Mucosa of descending colon (tissue), 3 donors: ENCODE results near the gene SRRM3. TPM values are rescaled to one million over a fixed set of nuclear protein-coding genes. Genes with fewer than 3 reads are reported as not detected.

Experiments
- ATAC-seq: fragments of 200-7000 bp; cut with Tn5 transposase; one replicate; pipeline ENCODE4 v1.9.1; 2020; ENCODE audit warnings: mild to moderate bottlenecking, moderate library complexity
- DNase-seq, 3 donors: peaks; one replicate each; pipeline ENCODE4 v3.0.0-alpha.2; 2020
- H3K36me3 ChIP-seq: fragments of 200-600 bp; one replicate; pipeline ENCODE4 v1.8.0; 2021; ENCODE audit warnings: low read depth, mild to moderate bottlenecking
- H3K4me1 ChIP-seq: fragments of 200-600 bp; one replicate; pipeline ENCODE4 v1.8.0; 2021; ENCODE audit warnings: low read depth, mild to moderate bottlenecking
- H3K4me3 ChIP-seq: fragments of 200-600 bp; one replicate; pipeline ENCODE4 v1.8.0; 2021; ENCODE audit warnings: mild to moderate bottlenecking
- H3K9me3 ChIP-seq: fragments of 200-600 bp; one replicate; pipeline ENCODE4 v1.8.0; 2021; ENCODE audit warnings: mild to moderate bottlenecking
- CTCF ChIP-seq: fragments of 200-600 bp; IDR thresholded peaks from one replicate; pipeline ENCODE4 v1.8.0; 2022; ENCODE audit warnings: antibody characterized with exemption, mild to moderate bottlenecking
- intact Hi-C, 2 donors: fragments of 100-400 bp; cut with DNase I in 1 of 2; cut with micrococcal nuclease in 1 of 2; formaldehyde crosslinking; loops; one replicate each; pipeline versions ENCODE4 v1.11.0 to v1.11.1; 2022; cut with DNase I, micrococcal nuclease
- total RNA-seq, 3 donors: library from RNA; stranded (reverse); fragmentation: NEBNext Ultra II Directional in 2 of 3; extraction: Animal tissue kit (Norgen Biotek cat#: 25700) in 2 of 3; gene quantifications; one replicate each; pipeline versions ENCODE4 v1.2.1 to v1.2.4, GENCODE V29; 2021 to 2023
- donor health status: DM: no; HTN: no; CAD: no; lungs with moderate emphysema.
- donor health status: DM: no; HTN: no; CAD: no.
- donor health status: DM: no; HTN: yes; CAD: no.

Gene SRRM3
- total RNA-seq, 3 donors from 2014 or later: 0.43 to 3.2 (median 0.67) TPM

- Histone ChIP-seq H3K9me3 (no peaks in the 10 kb centered on the region), H3K4me1 (no peaks in the 10 kb centered on the region), H3K36me3 (no peaks in the 10 kb centered on the region), H3K4me3 (no peak overlapping the region)
- no peak for TF ChIP-seq CTCF
- intact Hi-C loops: loop anchor here (10.0 kb wide), 2 partner anchors 105 to 135 kb away; no protein-coding TSS in a partner anchor
- DNase-seq: no peak
- ATAC-seq: no peak
Measured at GRCh38 chr7:76179686-76180085, 22.0 kb upstream of the SRRM3 start.

GRCh38 chr7:76182225-76182960 lies 19.3 kb upstream of the SRRM3 start:
- no peak for TF ChIP-seq CTCF

DNA sequence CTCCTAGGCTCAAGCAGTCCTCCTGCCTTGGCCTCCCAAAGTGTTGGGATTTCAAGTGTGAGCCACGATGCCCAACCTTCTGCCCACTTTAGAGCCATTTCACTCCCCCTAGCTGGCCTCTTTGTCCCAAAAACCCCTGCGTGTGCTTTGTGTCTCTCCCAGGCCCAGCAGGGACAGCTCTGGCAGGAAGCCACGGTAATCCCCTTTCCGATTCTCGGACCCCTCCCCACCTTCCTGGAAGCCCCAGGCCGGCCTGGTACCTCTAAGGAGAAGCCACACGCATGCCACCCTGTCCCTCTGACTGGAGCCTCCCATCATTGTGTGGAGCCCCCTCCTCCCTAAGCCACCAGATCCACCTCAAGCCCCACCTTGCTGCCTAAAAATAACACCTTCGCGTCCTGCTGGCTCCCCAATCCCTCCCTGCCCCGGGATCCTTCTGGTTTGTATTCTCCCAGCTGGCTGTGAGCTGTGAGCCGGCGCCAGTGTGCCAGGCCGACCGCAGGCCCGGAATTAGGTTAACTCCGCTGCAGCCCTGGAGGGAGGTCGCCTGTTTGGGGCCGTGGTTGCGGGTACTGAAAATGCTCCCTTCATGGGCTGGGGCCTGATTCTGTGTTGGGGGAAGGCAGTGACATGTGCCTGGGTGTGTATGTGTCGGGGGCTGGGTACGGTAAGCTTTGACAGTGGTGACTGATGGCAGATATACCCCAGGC lies 16.4 kb upstream of the SRRM3 start:
- ATAC-seq (no peak), DNase-seq (no peak)
- Histone ChIP-seq H3K36me3 (no peaks in the 10 kb centered on the region), H3K9me3 (no peaks in the 10 kb centered on the region), H3K4me3 (no peak overlapping the region), H3K4me1 (no peaks in the 10 kb centered on the region)
- TF ChIP-seq CTCF: no peak
- intact Hi-C loops: loop anchor here in 1 of 2 donors (10.0 kb wide), 1 partner anchor 99 kb away; no protein-coding TSS in a partner anchor

More at GRCh38 chr7:76182225-76182960, 19.3 kb upstream of the SRRM3 start:
- Histone ChIP-seq H3K36me3 (no peaks in the 10 kb centered on the region), H3K4me1 (no peaks in the 10 kb centered on the region), H3K4me3 (no peak overlapping the region), H3K9me3 (no peaks in the 10 kb centered on the region)
- no peak for DNase-seq
- intact Hi-C loops: loop anchor here in 1 of 2 donors (10.0 kb wide), 1 partner anchor 102 kb away; no protein-coding TSS in a partner anchor
- no peak for ATAC-seq

DNA sequence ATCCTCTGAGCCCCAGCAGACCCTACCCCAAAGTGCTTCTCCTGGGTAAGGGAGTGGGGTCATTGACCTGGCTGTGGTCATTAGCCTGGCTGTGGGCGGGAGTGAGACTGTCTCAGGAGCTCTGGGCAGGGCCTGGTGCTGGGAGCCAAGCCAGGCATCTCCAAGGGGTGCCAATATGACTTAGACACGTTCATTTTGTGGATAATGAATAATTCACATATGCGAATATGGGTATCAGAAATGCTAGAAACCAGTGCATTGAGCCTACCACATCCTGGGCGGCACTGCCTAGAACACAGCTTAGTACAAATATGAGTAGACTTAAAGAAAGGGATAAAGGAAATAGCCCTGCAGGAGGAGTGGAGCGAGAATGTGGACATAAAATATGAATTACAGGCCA lies 14.4 kb upstream of the SRRM3 start:
- no peak for DNase-seq
- ATAC-seq: no peak
- no peaks in the 10 kb centered on the region for H3K4me1 ChIP-seq
- no peak for TF ChIP-seq CTCF
- intact Hi-C loops: loop anchor here in 1 of 2 donors (10.0 kb wide), 1 partner anchor 98 kb away; no protein-coding TSS in a partner anchor
- no peak overlapping the region for H3K4me3 ChIP-seq
- peaks cover 8% of the 10 kb centered on the region for H3K9me3 ChIP-seq
- no peaks in the 10 kb centered on the region for H3K36me3 ChIP-seq

- no peak overlapping the region for H3K4me3 ChIP-seq
- no peak for TF ChIP-seq CTCF
- H3K36me3 ChIP-seq: no peaks in the 10 kb centered on the region
- DNase-seq (no peak), ATAC-seq (no peak)
- H3K9me3 ChIP-seq: peaks cover 8% of the 10 kb centered on the region
- no peaks in the 10 kb centered on the region for H3K4me1 ChIP-seq
- intact Hi-C loops: loop anchor here in 1 of 2 donors (10.0 kb wide), 1 partner anchor 96 kb away; no protein-coding TSS in a partner anchor
Measured at GRCh38 chr7:76189276-76189675, 12.4 kb upstream of the SRRM3 start.
